Activated naive CD4-positive, alpha-beta T cell treated with Interleukin-2 at 50 U/mL for 16 hours (primary cell): ENCODE data around the gene SDK2.
A peak's percentile ranks its signal among the peaks of the same experiment; 100 is the strongest.
"Not testable (repeated sequence)": the region's sequence is repeated elsewhere in the genome, so short reads cannot be mapped to it uniquely, and the experiment has no call there.

Experiments used
- DNase-seq: peaks from one replicate; pipeline ENCODE4 v3.0.0-alpha.2; 2020

SDK2 gene

GRCh38 chr17:73335591-73336407 is 308.4 kb downstream of the SDK2 start:
- no peak for DNase-seq

GRCh38 chr17:73334771-73335513 is 309.3 kb downstream of the SDK2 start:
- DNase-seq = no peak

GRCh38 chr17:73333445-73333844 is 310.8 kb downstream of the SDK2 start:
- not testable (repeated sequence) for DNase-seq

GRCh38 chr17:73331060-73331459 is 313.2 kb downstream of the SDK2 start:
- no peak for DNase-seq

DNA sequence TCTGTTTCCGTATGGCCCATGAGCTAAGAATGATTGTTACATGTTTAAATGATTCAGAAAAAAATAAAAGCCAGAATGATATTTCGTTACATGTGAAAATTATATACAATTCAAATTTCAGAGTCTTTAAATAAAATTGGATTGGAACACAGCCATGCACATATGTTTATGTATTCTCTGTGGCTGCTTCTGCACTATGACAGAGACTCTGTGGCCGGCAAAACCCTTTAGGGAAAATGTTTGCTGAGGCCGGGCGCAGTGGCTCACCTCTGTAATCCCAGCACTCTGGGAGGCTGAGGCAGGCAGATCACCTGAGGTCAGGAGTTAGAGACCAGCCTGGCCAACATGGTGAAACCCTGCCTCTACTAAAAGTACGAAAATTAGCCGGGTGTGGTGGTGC is 316.6 kb downstream of the SDK2 start:
- DNase-seq = no peak

DNA sequence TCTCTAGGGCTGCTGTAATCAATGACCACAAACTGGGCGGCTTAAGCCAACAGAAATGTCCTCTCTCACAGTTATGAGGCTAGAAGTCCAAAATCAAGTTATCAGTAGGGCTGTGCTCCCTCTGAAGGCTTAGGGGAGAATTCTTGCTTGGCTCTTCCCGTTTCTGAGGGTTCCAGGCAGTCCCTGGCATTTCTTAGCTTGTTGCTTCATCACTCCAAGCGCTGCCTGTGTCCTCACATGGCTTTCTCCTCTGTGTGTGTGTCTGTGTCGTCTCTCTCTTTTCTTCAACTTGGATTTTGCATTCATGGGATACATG is 318.8 kb downstream of the SDK2 start:
- DNase-seq = no peak

DNA sequence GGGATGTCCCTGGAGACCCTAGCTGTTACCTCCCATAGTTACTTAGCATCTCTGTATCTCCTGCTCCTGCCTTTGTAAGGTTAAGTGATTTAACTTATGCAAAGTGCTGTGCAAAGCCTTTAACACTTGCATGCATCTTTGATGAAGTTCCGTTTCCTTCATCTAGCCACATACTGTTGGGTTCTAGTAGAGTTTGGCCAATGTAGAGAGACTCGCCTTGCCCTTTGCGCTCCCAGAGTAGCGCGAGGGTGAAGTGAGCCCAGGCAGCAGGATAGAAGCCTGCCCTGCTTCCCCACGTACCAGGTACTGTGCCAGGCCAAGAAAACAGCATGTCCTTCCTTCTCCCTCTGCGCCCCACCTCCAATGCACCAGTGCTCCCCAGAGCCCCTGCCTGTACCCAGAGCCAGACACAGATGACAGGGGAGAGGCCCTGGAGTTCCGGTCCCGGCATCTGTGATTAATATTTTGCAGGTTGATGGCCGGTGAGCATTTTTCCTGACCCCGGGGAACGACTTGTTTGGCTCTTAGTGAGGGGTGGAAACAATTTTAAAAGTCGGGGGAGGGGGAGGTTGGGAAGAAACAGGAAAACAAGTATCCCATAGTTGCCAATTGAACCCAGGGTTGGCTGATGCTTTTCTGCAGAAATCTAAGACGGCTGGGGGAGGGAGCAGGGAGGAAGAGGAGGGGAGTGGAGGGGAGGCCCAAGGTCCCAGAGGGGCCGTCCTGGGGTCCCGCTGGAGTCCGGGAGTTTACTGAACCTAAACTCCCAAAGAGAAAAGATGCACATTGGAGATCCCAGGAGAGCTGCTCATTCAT is 319.3 kb downstream of the SDK2 start:
- DNase-seq = no peak

DNA sequence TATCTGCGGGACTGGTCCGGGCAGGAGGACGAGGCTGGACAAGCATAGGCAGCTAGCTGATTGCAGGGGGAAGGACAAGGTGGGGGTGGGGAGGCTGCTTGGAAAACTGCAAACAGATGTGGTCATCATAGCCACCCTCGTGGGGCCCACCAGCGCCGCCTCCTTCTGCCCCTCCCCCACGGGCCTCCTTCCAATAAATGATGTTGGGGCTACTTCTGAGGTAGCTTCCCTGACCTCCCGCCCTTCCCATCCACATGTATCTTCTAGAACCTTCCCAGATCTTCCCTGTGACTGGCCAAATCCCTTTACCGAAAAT is 320.1 kb downstream of the SDK2 start:
- no peak for DNase-seq

GRCh38 chr17:73323409-73324159 is 320.7 kb downstream of the SDK2 start:
- no peak for DNase-seq

DNA sequence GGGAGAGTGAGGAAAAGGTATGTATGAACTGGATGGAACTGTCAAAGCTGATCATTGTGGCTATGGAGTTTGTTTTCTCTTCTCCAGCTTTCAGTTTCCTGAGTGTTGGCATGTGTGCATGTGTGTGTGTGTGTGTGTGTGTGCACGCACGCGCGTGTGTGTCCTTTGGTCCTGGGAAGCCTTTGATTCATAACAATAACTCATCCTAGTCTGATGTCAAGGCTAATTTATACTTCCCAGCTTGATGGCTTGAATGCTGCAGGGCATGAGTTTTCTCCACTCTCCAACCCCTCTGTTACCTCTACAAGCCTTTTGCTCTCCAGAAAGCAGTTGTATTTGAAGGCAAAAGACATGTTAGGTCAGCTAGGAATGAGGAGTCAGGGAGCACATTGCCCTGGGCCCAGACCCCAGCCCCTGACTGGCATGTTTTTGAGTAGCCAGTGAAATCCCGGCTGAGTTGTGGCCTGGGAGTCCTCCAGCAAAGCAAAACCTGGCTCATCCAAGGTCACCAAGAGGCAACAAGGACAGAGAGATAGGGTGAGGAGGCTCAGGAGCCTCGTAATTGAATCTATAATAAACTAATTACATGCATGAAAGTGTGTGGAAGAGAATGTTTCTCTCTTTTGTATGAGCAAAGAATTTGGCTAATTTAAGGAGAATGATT is 323.5 kb downstream of the SDK2 start:
- DNase-seq = no peak

DNA sequence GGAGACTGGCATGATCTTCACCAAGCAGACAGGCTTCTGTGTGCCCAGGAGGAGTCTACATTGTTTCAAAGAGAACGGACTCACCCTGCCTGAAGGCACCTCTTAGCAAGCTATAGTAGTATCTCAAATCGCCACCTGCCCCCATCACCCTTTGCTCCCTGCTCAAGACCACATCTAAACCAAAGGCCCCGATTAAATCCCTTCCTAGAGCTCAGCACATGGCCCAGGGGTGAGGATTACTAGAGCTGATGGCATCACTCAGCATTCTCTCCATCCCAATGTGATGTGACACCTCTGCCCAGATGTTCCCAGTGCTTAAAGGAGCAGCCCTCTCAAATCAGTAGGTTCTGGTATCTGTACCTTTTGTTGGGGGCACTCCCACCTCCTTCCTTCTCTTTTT is 324.5 kb downstream of the SDK2 start:
- DNase-seq = no peak

DNA sequence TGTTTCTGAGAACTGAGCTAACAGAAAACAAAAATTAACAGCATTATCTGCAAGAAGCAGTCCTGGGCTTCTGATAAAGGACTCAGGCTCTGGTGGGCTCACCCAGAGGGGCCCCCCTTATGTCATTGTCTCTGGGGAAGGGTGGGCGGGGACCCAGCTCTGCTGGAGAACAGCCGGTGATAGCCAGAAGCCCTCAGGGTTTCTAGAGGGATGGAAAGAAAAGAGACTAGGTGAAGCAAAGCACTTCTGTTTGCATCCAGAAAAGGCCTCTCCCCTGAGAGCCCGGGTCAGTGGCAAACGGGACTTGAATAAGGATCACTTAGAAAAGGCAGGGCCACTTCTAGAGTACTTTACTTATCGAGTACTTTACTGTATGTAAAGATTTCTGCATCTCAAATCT is 325.4 kb downstream of the SDK2 start:
- no peak for DNase-seq

DNA sequence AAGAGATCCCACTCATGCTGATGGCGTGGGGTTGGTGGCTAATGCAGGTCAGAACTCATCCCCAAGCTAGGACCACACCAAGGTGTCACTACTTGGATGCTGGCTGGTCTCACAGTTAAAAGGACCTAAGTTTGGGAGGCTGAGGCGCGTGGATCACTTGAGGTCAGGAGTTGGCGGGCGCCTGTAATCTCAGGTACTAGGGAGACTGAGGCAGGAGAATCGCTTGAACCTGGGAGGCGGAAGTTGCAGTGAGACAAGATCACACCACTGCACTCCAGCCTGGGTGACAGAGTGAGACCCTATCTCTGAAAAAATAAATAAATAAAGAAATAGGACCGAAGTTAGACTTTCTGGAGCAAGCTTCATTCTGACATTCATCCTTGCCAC is 325.8 kb downstream of the SDK2 start:
- DNase-seq = no peak

DNA sequence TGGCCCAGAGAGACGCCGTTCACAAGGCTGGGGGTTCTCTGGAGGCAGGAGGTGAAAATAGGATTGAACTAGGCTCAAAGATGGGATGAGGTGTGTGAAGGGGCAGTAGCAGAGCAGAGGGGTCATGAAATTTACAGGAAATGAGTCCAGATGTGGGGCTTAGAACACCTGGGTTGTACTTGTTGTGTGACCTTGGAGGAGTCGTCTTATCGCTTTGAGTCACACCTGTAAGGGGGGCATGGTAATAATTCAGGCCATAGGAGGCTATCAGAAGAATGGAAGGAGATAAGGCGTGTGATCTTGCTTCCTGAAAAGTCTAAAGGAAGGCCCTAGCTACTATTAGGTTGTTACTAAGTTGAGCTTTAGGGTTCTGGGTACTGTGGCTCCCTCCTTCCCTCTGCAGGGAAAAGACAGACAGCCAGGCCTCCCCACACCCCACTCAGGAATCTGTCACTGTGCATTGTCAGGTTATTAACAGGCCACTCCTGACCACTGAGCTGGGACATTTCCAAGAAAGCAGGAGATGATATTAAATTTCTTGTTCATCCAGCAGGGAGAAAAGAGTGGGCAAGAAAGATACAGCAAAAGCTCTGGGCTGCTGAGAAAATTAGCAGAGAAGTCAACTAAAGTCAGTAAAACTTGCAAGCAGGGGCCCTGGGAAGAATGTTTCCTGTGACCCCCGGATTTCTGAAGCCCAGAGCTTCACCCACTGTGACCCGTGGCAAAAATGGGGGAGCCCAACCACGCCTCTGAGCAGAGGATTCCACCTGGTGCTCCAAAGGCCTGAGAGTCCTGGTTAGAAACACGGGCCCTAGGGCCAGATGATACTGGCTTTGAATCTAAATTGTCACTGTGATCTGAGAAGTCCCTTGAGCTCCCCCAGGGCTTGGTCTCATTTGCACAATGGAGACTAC is 326.5 kb downstream of the SDK2 start:
- DNase-seq = no peak

- no peak for DNase-seq
Measured at GRCh38 chr17:73316919-73317505, 327.2 kb downstream of the SDK2 start.

GRCh38 chr17:73315471-73315870 is 328.8 kb downstream of the SDK2 start:
- no peak for DNase-seq

DNA sequence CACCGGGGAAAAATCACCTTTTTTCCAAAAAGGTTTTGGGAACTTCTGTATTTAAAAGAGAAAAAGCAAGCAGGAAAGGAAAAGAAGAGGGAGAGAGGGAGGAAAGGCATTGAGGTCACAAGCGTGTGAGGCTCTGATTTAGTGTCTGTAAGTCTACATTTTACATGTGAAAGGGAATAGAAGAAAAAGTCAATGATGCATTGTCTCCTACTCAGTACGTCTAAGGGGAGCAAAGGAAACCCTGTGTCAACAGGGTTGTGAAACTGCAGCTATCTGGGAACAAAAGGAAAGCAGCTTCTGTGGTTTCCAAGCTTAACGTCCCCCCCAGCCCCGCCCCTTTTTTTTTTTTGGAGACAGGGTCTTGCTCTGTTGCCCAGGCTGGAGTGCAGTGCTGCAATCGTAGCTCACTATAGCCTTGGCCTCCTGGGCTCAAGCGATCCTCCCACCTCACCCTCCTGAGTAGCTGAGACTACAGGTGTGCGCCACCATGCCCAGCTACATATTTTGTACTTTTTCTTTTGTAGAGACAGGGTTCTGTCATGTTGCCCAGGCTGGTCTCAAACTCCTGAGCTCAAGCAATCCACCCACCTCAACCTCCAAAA is 330.6 kb downstream of the SDK2 start:
- no peak for DNase-seq

DNA sequence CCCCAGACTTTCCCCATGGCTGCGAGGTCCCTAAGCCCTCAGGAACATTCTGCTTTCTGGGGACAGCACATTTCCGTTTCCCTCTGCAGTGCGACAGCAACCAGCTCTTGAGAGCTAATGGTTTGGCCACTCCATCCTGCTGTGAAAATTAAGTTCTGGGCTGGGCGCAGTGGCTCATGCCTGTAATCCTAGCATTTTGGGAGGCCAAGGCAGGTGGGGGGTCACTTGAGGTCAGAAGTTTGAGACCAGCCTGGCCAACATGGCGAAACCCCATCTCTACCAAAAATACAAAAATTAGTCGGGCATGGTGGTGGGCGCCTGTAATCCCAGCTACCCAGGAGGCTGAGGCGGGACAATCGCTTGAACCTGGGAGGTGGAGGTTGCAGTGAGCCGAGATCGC is 331.4 kb downstream of the SDK2 start:
- not testable (repeated sequence) for DNase-seq

- peak; percentile 90 for DNase-seq
Measured at GRCh38 chr17:73311781-73312641, 332.2 kb downstream of the SDK2 start, which contains the start of gene CDC42EP4. TSS of gene CDC42EP4 (minus strand) at chr17:73312001. CDS start at chr17:73286500, 25,501 bp downstream.

- no peak for DNase-seq
Measured at GRCh38 chr17:73311428-73311780, 332.8 kb downstream of the SDK2 start.
